Adrenal gland (tissue), 5 donors: ENCODE data around the gene RGL4.

Experiments used
- CTCF ChIP-seq, 6 experiments: fragments of 450-650 bp in 4 of 6; fragments of 200-600 bp in 2 of 6; sonication (generic) in 1 of 6; IDR thresholded peaks; 1 replicate in 5 of 6; 2 replicates in 1 of 6; pipeline versions ENCODE4 v1.5.1 to v1.8.0; 2016 to 2021; ENCODE audit warnings: antibody characterized with exemption in 6 of 6, mild to moderate bottlenecking in 2 of 6, moderate library complexity in 1 of 6
- POLR2A ChIP-seq, 2 donors: fragments of 450-650 bp; IDR thresholded peaks; one replicate each; pipeline ENCODE4 v1.6.1; 2017; ENCODE audit warnings: antibody characterized with exemption in 2 of 2, mild to moderate bottlenecking in 2 of 2, moderate library complexity in 1 of 2
- donor health status: DM: no; HTN: no; CAD: no.

GRCh38 chr22:23704062-23704461, 13.2 kb downstream of the RGL4 start:
- no peak for TF ChIP-seq CTCF (IDR thresholded peaks at IDR 0.05)
- TF ChIP-seq POLR2A (IDR thresholded peaks at IDR 0.05), result no peak
